Measurements from ENCODE around the gene VEGFC.

Gene VEGFC

GRCh38 chr4:176654565-176655216 lies 138.0 kb downstream of the VEGFC start:
- DNase-seq (ENCODE audit: low read depth): no peak
- no peak for TF ChIP-seq CTCF (IDR thresholded peaks at IDR 0.05; ENCODE audit: low read length, missing control alignments)
- H3K4me3 ChIP-seq (replicated peaks; ENCODE audit: low read depth, low read length): no peak overlapping the region

GRCh38 chr4:176653401-176654220 lies 139.1 kb downstream of the VEGFC start:
- peak; percentile 23 for DNase-seq (ENCODE audit: low read depth)
- no peak for TF ChIP-seq CTCF (IDR thresholded peaks at IDR 0.05; ENCODE audit: low read length, missing control alignments)

GRCh38 chr4:176646311-176646710 lies 146.4 kb downstream of the VEGFC start:
- no peak overlapping the region for H3K4me3 ChIP-seq (replicated peaks; ENCODE audit: low read depth, low read length)
- no peak for TF ChIP-seq CTCF (IDR thresholded peaks at IDR 0.05; ENCODE audit: low read length, missing control alignments)
- no peak for DNase-seq (ENCODE audit: low read depth)

More at GRCh38 chr4:176653401-176654220, 139.1 kb downstream of the VEGFC start:
- H3K4me3 ChIP-seq (replicated peaks; ENCODE audit: low read depth, low read length): no peak overlapping the region

GRCh38 chr4:176645246-176645960 lies 147.3 kb downstream of the VEGFC start:
- DNase-seq (ENCODE audit: low read depth): no peak
- TF ChIP-seq CTCF (IDR thresholded peaks at IDR 0.05; ENCODE audit: low read length, missing control alignments): no peak
- H3K4me3 ChIP-seq (replicated peaks; ENCODE audit: low read depth, low read length): no peak overlapping the region

GRCh38 chr4:176642472-176642871 lies 150.2 kb downstream of the VEGFC start:
- no peak for DNase-seq (ENCODE audit: low read depth)
- no peak for TF ChIP-seq CTCF (IDR thresholded peaks at IDR 0.05; ENCODE audit: low read length, missing control alignments)
- H3K4me3 ChIP-seq (replicated peaks; ENCODE audit: low read depth, low read length): no peak overlapping the region

GRCh38 chr4:176641237-176641636 lies 151.5 kb downstream of the VEGFC start:
- H3K4me3 ChIP-seq (replicated peaks; ENCODE audit: low read depth, low read length): no peak overlapping the region
- peak; percentile 40 for DNase-seq (ENCODE audit: low read depth)
- no peak for TF ChIP-seq CTCF (IDR thresholded peaks at IDR 0.05; ENCODE audit: low read length, missing control alignments)
